Kidney (tissue), 14 donors: ENCODE results near the gene TCF7. TPM values are rescaled to one million over a fixed set of nuclear protein-coding genes. Genes with fewer than 3 reads are reported as not detected.

Source experiments
- DNase-seq, 5 donors: peaks; one replicate each; pipeline ENCODE4 v3.0.0-alpha.2; 2013 to 2020
- FAIRE-seq: peaks from 2 replicates; lab custom pipeline; 2012; peaks lifted over from hg19 to GRCh38; lab: Jason Lieb, UNC
- H3K27ac ChIP-seq, 2 donors: one replicate each; pipeline ENCODE4 v1.7.0; 2013; ENCODE audit warnings: low read depth in 2 of 2, low read length in 2 of 2, inconsistent platforms in 1 of 2
- H3K27me3 ChIP-seq: one replicate; pipeline ENCODE4 v1.7.1; 2013; ENCODE audit warnings: low read length, inconsistent platforms; ENCODE audit not compliant: control insufficient read depth, insufficient read depth
- H3K36me3 ChIP-seq, 3 donors: one replicate each; pipeline versions ENCODE4 v1.7.0 to v1.7.1; 2013; ENCODE audit warnings: low read length in 3 of 3, control low read depth in 1 of 3, inconsistent platforms in 1 of 3; ENCODE audit not compliant: insufficient read depth in 3 of 3, control insufficient read depth in 2 of 3
- H3K4me1 ChIP-seq, 3 donors: one replicate each; pipeline versions ENCODE4 v1.7.0 to v1.7.1; 2013; ENCODE audit warnings: low read length in 3 of 3, inconsistent platforms in 1 of 3, low read depth in 1 of 3; ENCODE audit not compliant: control insufficient read depth in 2 of 3, insufficient read depth in 2 of 3
- H3K4me3 ChIP-seq, 3 donors: one replicate each; pipeline versions ENCODE4 v1.7.0 to v1.8.1; 2013; ENCODE audit warnings: low read length in 3 of 3, control low read depth in 1 of 3, inconsistent platforms in 1 of 3
- H3K9ac ChIP-seq, 3 donors: one replicate each; pipeline versions ENCODE4 v1.7.0 to v1.7.1; 2013; ENCODE audit warnings: low read length in 3 of 3, control low read depth in 1 of 3, inconsistent platforms in 1 of 3
- H3K9me3 ChIP-seq, 3 donors: one replicate each; pipeline versions ENCODE4 v1.7.0 to v1.7.1; 2013; ENCODE audit warnings: low read length in 3 of 3, control low read depth in 1 of 3, inconsistent platforms in 1 of 3; ENCODE audit not compliant: control insufficient read depth in 2 of 3, insufficient read depth in 1 of 3
- intact Hi-C: fragments of 100-400 bp; cut with DNase I; formaldehyde crosslinking; loops from one replicate; pipeline ENCODE4 v1.11.1; 2022
- polyA plus RNA-seq: library from polyadenylated mRNA; stranded (reverse); fragments of 350-450 nt; fragmentation: Illumina TruSeq; extraction: RNeasy Lipid Tissue Mini Kit (QIAGEN cat#74804); gene quantifications from one replicate; pipeline ENCODE4 v1.2.3, GENCODE V29; 2014; ENCODE audit warnings: low read depth, low replicate concordance; ENCODE audit not compliant: insufficient read depth
- total RNA-seq: library from RNA; stranded (reverse); fragmentation: NEBNext Ultra II Directional; extraction: Animal tissue kit (Norgen Biotek cat#: 25700); gene quantifications from one replicate; pipeline ENCODE4 v1.2.1, GENCODE V29; 2021
- TF ChIP-seq, protein P1 (sequence below): IDR thresholded peaks from 3 replicates; pipeline ENCODE4 v1.5.1; 2012; ENCODE audit warnings: mild to moderate bottlenecking, moderate library complexity, borderline replicate concordance; ENCODE audit not compliant: insufficient read depth; ENCODE audit errors: extremely low read depth
- donor health status: control.
- donor health status: control.
- donor health status: control.
- donor health status: control.
- donor health status: control.
- donor health status: DM: yes; HTN: yes; CAD: no.
- donor health status: Normal renal cell carcinoma (clear cell type).

The TCF7 gene
- total and polyA plus RNA-seq, 2 donors from 2014 or later = 1.2 to 15.6 TPM

DNA sequence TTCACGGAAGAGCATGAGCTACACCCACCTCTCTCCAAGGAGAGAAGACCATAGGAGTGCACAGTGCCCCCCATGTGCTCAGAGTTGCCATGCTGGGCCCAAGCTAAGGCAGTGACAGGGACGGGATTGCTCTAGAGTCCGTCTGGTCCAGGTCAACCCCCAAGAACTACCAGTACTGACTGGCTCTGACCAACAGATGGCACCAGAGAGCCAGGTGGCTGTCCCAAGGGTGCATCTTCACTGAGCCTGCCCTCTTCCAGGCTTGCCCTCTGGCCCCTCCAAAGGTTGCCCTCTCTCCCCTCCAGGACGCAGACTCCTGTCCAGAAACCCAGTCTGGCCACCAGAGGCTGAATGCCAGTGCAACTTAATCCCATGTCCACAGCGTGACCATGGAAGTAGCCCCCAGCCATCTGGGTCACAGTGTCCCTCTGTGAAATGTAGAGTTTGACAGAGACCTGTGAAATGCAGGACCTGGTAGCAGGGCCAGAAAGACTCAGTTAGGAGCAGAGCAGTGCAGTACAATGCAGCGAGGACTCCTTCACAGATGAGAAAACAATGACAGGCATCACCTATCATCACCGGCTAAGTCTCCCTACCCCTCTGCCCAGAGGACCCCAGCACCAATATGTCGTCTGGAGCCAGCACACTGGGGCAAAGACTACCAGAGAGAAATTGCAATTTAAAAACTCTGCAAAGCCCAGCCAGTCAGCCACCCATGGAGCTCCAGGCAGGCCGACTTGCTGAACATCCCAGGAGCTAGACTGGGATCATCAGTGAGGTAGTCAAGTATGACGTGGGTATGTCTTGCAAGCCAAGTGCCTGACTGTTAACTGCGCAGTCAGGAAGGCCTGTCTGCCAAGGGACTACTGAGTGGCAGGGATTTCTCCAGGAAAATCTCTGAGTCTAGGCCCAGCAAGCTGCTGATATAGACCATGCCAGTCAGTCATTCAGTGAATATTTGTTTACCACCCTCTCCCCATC is 70.0 kb downstream of the TCF7 start:
- Histone ChIP-seq H3K4me3 (no peak overlapping the region), H3K9ac (no peak overlapping the region), H3K4me1 (peaks cover 0 to 7% (median 0%) of the 10 kb centered on the region in 3 donors), H3K9me3 (no peaks in the 10 kb centered on the region), H3K36me3 (no peaks in the 10 kb centered on the region), H3K27me3 (no peaks in the 10 kb centered on the region), H3K27ac (no peak overlapping the region)
- TF ChIP-seq, protein P1, sequence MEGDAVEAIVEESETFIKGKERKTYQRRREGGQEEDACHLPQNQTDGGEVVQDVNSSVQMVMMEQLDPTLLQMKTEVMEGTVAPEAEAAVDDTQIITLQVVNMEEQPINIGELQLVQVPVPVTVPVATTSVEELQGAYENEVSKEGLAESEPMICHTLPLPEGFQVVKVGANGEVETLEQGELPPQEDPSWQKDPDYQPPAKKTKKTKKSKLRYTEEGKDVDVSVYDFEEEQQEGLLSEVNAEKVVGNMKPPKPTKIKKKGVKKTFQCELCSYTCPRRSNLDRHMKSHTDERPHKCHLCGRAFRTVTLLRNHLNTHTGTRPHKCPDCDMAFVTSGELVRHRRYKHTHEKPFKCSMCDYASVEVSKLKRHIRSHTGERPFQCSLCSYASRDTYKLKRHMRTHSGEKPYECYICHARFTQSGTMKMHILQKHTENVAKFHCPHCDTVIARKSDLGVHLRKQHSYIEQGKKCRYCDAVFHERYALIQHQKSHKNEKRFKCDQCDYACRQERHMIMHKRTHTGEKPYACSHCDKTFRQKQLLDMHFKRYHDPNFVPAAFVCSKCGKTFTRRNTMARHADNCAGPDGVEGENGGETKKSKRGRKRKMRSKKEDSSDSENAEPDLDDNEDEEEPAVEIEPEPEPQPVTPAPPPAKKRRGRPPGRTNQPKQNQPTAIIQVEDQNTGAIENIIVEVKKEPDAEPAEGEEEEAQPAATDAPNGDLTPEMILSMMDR = peak; percentile 91
- no peak for FAIRE-seq
- DNase-seq = peak; percentile 68 to 80 (median 74)
- intact Hi-C loops = loop anchor here (5.0 kb wide), 1 partner anchor 103 kb away; no protein-coding TSS in a partner anchor

DNA sequence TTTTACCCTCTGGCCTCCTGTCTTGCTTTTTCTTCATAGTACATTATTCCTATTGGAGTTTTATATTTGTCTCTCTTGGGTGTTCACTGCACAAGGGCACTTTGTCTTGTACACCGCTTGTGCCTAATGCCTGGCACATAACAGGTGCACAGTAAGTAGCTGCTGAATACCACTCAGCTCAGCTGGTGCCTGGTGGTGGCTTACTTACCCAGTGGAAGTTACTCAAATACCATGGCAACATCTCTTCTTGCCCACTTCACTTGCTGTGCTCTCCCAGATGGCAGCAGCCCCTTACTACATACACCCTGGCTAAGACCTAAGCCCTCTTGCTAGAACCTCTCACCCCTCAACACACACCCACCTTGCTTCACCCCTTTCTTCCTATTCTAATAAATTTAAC is 73.6 kb downstream of the TCF7 start:
- Histone ChIP-seq H3K9ac (no peak overlapping the region), H3K36me3 (no peaks in the 10 kb centered on the region), H3K27me3 (no peaks in the 10 kb centered on the region), H3K4me1 (peaks cover 0 to 7% (median 0%) of the 10 kb centered on the region in 3 donors), H3K27ac (no peak overlapping the region), H3K4me3 (no peak overlapping the region), H3K9me3 (no peaks in the 10 kb centered on the region)
- TF ChIP-seq, protein P1 = no peak
- DNase-seq = no peak
- intact Hi-C loops = no loop called here
- FAIRE-seq = no peak

DNA sequence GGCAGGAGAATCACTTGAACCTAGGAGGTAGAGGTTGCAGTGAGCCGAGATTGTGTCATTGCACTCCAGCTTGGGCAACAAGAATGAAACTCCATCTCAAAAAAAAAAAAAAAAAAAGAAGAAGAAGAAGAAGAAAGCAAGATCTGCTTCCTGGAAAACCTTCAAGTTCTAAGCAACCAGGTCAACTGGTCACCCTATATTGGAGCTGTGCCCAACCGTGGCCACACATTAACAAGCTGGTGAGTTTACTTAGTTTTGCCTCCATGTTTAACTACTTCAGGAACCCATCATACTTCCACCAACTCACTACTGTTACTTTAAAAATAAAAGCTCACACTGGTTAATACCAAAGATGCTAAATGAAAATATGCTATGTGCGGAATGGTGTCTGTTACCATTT is 74.5 kb downstream of the TCF7 start:
- FAIRE-seq = no peak

More for the DNA sequence above, 74.5 kb downstream of the TCF7 start:
- no peak overlapping the region for H3K27ac ChIP-seq
- H3K36me3 ChIP-seq = no peaks in the 10 kb centered on the region
- H3K27me3 ChIP-seq = no peaks in the 10 kb centered on the region
- TF ChIP-seq, protein P1 = no peak
- no peaks in the 10 kb centered on the region for H3K9me3 ChIP-seq
- peaks cover 0 to 7% (median 0%) of the 10 kb centered on the region in 3 donors for H3K4me1 ChIP-seq
- intact Hi-C loops = no loop called here
- DNase-seq = peak in 1 of 5 donors; percentile 28
- no peak overlapping the region for H3K4me3 ChIP-seq
- H3K9ac ChIP-seq = no peak overlapping the region
